HG03095 (cell line): ENCODE data around the gene MEF2D.

ENCODE experiments used
- ATAC-seq: cut with Tn5 transposase; IDR thresholded peaks from one replicate; pipeline ENCODE4 v1.9.1; 2021; ENCODE audit warnings: moderate library complexity; ENCODE audit not compliant: unreplicated experiment

The MEF2D gene

DNA sequence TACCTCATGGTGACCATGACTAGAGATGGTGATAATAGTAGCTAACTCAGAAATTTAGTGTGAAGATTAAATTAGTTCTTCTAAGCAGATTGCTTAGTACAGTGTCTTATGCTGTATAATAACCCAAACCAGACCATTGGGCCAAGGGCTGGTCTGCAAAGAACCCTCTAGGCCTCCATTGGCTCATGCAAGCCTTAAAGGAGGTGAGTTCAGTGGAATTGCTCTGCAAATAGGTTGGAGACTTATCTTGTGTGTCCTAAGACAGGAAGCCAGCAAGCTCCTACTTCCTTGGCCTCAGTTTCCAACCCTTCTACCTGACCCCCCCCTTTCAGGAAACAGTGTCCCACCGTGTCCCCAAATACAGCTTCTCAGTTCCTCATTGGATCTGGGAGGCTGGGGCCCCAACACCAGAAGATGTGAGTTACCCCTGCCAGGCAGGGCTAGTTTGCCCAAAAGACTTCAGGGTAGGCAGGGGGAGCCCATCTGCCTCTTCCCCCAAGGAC lies 1.9 kb upstream of the MEF2D start:
- no peak for ATAC-seq

DNA sequence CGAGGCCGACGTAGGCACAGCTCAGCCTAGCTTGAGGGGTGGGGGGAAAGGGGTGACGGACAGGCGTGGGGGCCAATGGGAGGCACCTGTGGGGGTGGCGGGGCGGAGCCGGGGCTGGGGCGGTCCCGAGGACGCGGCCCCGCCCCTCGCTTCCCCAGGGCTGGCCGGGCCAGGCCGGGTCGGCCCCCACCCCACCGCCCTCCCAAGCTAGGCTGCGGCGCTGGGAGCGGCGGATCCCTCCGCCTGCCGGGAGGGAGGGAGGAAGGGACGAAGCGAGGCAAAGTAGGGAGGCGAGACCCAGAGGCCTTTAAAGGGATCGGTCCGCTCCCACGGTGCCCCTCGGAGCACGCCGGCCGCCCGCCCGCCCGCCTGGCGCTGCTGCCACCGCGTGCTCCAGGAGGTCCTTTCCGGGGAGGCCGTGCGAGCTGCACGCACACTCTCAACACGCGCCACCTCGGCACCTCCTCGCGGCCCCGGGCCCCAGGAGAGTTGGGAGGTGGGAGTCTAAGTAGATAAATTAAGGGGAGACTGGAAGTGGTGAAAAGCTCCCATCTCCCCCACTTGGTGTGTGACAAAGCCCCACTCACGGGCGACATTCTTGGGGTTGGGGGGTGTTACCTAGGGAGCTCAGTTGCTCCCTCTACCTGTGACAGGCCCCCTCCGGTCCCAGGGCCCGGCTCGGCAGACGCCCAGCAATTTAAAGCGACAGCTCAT lies 375 bp upstream of the MEF2D start:
- peak; percentile 52 for ATAC-seq

DNA sequence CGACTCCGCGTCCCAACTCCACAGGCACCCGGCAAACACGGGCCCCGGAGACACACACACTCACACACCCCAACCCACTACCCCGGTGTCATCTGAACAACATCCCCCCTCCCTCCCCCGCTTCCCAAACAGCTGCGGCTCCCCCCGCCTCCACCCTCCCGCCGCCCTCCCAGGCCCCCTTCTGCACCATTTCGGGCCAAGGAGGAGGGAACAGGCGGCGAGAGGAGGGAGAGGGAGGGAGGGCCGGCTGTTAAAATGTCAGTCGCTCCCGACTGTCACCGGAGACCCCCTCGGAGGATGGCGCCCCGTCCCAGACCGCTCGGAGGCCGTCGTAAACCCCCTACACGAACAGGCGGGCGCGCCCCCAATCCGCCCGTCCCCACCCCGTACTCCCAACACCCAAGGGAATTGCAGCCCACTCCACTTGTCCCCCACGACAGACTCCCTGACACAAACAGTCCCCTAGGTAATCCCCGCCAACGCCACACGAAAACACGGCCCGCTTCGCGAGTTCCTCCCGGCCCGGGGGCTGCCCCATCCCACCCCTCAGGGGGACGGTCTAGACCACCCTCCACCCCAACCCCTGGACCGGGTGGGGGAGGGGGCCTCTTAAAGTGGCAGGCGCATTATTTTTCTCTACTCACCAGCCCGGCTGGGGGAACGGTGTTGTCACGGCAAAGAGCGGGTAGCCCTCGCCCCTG lies 583 bp downstream of the MEF2D start:
- ATAC-seq = no peak

DNA sequence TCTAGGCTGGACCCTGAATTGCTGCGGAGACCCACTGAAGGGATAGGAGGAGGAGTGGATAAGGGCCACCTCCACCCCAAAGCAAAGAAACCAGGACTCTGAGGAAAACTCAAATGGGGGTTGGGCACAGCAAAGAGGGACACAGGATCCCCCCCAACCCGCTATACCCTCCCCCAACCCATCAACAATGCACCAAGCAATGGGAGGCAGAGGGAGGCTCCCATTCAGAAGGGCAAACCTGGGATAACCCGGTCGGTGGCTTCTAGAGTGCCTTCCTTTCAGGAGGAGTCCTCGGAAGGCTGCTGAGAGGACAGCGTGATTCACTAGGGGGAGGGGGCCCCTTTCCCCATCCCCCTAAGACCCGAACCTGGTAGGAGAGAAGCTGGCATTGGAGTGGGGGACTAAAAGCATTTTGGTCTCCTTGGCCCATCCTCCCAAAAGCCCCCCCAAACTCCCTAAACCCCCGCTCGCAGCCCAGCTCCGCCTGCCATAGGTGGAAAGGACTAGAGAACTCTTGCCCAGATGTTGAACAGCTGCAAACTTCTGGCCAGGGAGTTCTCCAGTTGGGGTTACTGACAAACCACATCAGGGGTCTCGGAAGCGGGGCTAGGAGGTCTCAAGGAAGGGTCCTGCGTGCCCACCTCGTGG lies 1.3 kb downstream of the MEF2D start:
- ATAC-seq = no peak

DNA sequence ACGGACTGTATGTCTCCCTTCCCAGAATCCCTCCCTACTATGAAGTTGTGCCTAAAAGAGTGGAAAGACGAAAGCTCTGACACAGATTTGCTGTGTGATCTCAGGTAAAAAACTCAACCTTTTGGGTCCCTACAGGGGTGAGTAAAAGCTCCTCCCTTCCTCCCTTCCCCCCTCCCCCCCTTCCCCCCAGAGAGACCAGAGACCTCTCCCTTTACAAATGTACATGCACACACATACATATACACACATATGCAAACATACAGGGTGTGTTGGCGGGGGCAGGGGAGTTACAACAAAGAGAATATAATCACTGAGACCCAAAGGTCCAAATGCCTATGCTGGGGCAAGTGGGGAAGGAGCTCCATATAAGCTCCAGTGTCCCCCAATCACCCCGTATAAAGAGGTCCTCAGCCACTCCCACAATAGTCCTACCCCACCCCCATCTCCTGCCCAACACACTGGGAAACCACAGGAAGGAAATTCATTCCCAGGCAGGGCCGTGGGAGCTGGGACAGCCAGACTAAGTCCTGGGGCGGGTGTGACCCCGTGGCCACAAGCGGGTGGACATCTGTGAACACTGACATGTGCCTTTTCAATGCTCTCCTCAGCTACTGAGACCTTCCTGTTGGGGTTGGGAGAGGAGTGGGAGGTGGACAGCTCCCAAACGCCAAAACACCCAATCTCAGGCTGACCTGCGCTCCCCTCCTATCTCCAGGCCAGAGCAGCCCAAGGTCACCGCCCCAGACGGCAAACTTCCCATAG lies 2.0 kb downstream of the MEF2D start:
- ATAC-seq = no peak

DNA sequence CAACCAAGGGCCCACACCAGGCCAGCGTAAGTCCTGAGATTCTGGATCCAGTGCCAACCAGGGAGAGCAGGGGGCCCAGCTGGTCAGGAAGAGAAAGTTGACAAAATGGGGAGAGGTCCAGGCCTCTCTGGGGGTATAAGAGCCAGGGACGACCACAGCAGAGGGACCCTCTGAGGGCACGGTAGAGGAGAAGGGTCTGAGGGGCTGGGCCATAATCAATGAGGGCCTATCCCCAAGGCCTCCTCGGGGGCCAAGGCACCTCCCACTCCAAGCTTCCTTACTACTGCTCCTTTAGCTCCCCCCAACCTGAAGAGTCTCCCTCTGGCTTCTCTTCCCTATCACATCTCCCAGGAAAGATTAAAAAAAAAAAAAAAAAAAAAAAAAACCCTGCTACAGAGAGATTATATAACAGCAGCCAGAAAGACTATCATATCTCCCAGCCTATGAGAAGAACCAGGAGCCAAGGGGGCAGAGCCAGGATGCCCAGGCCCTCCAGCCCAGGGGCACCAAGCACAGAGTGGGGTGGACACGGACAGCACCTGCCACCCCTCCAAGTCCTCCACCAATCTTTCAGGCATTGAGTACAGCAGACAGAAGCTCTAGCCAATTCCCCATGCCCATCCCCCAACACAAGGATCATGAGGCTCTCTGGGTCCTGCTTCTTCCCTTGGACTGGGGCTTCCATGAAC lies 2.7 kb downstream of the MEF2D start:
- ATAC-seq = no peak

DNA sequence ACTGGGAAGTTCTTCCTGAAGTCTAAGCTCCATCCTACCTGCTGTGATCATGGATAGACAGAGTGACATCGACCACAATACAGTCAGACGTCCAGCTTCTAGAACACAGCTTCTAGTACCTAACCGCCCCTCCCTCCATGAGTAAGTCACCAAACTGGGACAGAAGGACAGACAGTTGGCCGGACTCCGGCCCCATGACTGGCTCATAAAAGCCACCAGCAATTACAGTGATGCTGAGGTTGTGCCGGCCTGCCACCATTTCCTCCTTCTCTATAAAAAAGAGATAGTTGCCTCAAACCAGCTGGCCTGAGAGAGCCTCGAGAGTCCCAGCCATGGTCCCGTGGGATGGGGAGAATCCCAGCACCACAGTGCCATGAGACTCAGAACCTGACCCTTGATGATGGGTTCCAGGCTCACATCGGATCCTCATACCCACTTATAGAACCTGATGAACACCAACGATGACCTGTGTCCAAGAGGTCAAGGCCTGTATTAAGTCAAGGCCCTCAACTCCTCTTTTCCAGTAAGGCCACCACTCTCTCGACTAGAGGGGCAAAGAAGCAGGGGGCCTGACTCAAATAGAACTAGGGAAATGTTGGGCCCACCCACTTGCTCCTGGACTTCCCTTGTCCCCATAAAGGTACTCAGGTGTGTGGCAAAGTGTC lies 3.4 kb downstream of the MEF2D start:
- ATAC-seq = no peak

DNA sequence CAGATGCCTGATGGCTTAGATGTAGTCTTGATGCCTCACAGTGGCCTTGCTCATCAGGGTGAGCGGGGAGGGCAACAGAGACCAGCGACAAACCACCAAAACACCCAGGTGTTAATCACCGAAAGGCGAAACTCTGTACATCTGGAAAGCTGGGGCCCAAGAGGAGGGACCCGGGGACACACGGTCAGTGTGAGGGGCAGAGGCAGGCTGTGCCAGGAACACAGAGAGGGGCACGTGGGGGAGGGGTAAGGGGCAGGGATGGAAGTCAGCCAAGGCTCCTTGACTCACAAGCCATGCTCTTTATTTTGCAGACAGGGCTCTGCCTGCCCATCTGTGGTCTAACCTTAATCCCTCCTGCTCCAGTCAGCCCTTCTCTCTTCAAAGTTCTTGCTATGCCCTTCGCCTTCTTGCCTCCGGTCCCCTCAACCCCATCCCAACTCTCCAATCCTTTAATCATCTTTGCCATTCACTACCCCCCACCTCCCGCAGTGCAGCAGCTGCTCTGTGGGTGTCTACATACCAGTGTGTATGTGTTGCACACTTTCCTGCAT lies 4.3 kb downstream of the MEF2D start:
- no peak for ATAC-seq

DNA sequence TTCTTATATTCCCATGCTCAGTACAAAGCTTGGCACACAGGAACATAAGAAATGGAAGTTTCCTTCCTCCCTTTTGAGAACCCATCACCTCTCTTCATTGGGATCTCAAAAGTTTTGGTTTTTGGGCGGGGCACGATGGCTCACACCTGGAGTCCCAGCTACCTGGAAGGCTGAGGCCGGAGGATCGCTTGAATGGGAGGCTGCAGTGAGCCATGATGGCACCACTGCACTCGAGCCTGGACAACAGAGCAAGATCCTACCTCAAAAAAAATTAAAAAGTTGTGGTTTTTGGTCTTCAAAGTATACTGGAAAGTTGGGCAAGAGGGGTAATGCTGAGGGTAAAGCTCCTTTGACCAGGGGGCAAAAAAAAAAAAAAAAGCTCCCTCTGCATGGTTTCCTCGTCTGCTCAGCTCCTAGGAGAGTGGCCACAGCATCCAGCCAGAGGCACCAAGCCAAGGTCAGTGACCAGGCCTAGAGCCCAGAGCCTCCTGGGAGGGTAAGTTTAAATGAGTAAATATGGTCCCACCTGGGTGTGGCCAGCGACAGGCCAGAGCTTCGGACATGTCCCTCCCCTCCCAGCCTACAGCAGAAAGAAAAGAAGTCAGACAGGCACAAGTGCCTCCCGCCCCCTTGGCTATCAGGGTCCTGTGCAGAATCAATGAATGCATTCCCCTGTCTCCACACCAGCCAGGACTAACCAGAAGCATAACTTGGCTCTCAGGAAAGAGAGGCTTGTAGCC lies 5.0 kb downstream of the MEF2D start:
- no peak for ATAC-seq

DNA sequence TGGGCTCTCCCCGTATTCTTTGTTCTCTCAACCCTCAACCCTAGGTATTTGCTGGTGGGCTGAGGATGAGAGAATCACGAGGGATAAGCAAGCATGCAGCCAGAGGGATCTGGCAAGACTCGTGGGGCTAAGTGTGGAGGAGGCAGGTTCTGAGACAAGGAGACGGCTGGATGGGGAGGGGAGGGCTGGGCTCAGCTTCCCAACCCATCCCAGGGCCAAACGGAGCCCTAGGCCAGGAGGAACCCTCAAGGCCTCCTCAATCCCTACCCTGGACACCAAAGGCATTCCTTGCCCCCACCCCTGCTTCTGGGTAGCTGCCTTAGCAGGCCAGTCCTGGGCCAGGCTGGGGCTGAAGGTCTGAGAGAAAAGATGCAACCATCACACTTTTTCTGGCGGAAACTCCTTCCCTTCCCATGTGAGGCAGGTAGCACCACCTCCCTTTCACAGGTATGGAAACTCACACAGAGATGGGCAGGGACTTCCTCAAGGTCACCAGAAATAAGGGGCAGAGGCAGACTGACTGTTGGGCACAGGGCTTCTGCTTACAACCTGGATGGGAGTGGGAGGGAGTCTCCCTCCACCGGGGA lies 6.2 kb downstream of the MEF2D start:
- no peak for ATAC-seq

DNA sequence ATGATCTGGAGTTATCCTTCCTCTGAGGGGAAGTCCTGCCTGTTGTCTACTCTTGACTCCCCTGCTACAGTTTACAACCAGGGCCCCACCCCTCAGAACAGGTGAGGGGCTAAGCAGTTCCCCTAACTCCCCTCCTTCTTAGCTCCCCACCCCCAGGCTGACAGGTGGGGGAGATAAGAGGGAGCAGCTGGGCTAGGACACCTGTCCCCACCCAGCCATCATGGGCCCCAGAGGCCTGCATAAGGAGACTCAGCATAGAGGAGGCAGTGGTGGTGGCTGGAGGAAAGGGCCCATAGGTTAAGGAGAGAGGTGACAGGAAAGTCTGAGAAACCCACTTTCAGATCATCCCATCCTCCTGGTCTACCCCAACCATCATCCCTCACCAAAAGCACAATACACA lies 6.8 kb downstream of the MEF2D start:
- no peak for ATAC-seq

DNA sequence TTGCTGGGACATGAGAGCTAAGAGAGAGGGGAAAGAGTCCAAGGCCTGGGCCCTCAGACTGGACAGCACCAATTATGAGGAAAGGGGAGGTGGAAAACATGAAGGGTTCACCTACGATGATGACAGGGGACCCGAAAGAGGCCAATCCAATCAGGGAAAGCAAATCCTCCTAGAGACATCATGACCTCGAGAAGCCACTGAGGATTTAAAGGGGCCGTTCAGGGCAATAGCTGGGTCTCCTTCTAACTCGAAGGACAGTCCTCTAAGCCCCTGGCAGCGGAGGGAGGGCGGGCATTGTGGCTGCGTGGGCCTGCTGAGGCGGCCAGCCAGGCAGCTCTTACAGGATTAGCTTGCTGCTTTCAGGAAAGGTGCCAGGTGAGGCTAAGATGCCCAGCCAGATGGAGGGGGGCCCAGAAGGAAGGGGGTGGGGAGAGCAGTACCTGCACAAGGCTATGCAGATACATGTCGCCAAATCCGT lies 7.4 kb downstream of the MEF2D start:
- ATAC-seq = no peak

DNA sequence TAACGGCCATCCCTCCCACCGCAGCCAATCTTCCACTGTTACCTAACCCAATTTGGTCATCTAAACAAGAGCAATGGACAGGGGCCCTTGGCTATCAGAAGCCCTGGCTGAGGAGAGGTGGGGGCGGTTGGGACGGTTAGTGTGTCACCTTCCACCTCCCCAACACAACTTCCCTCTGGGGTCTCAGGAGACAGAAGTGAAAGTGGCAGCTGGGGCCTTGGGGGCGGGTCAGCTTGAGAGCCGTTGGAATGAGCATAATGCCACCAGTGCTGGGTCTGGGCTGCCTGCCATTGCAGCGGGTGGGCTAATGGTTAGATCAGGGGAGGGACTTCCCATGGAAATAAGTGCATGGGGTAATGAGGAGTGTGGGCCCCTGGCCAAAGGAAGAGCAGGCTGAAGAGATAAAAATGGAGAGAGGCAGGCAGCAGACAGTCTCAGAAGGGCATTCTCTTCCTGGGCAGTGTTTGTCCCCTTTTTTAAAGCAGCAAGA lies 7.9 kb downstream of the MEF2D start:
- ATAC-seq = no peak

DNA sequence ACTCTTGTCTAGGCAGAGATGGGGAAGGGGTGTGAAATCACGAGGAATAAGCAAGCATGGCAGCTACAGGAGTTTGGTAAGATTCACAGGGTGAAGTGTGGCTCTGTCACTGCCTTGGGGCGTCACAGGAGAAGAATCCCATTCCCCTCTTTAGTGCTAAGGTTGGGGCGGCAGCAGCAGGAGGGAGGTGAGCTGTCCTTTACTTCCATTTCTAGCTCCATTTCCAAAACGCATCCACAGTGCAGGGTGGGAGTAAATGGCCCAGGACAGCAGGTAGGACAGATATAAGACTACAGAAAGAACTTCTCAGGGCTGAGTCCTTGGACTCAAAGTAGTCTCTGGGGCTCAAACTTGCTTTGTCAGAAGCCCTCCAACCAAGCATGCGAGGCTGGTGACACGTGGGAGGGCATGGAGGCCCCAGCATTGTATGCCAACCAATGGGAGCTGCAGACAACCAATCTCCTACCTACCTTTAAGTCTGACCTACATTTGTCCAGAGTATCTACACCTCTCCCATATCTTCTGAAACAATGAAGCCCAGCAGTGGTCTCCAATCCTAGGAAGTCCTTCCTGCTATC lies 8.5 kb downstream of the MEF2D start:
- no peak for ATAC-seq

DNA sequence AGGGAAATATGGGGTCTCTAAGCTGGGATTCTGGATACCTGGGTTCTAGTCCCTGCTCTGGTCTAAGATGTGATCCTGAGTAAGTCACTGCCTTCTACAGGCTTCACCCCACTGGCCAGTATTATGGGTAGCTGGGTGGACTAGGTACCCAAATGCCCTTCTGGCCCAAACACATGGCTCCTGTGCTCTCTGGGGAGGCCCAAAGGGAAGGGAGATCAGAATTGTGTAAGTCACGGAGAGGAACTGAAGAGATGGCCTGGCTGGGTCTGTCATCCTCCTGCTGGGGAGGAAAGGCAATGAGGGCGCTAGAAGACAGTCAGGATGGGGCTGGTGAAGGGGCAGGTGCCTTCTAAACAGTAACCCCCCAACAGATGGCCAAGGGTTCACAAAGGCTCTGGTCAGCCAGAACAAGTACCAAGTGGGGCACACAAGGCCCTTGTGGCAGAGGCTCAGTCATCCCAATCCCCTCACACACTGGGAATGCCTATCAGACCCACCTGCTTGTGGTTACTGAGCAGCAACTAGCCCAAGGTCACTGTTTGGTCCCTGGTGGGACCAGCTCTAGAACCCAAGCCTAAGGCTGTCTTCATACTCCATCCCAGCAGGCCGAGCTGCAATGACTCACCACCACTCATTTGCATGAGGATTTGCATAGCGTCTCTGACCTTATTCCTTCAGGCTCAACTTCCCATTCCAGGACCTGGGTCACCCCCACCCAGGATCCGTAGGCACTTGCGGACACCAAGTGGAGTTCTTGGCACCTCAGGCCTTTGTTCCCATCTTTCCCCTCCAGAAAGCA lies 9.2 kb downstream of the MEF2D start:
- no peak for ATAC-seq

DNA sequence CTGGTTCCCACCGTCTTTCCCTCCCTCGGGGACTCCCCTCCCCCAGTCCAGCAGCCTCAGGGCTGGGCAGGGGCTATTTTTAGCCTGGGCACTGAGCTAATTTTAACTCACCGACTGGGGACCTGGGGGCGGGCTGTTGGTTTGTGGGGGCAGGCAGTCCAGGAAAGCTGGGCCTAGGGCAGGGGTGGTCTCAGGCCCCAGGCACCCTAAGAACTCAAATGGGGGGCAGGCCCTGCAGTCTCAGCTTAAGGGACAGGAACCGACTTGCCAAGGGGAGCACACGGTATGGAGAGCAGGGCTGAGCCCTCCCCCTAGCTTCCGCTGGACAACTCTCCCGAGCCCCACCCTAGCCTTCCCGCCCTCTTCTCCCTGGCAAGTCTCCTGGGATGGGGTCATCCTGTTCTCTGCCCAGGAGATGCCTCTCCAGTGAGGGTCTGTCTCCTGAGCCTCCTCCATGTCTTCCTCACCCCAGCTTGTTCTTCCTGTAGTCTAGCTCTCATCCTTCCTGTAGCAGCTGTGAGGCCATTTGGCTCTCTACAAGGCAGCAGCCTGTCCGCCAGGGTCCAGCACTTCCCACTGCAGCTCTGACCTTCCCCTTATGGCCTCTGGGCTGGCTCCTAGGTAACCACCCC lies 10.1 kb downstream of the MEF2D start:
- ATAC-seq = no peak

DNA sequence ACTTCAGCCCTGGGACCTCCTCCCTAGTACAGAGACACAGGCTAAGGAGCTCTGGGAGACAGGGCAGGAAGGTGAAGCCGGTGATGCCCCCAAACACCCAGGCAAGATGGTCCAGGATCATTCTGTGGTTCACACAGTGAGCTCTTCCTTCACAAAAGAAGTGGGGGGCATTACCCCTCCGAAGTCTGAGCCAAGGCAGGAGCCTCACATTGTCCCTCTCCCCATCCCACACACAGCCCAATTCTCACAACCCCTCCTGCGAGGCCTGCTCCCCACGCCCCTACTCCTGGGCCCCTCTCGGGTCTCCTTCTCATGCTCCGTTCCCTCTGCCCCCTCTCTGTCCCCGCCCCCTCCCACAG lies 10.7 kb downstream of the MEF2D start:
- ATAC-seq = no peak
